ENCODE data around the gene RBM34. TPM values are rescaled to one million over a fixed set of nuclear protein-coding genes. Genes with fewer than 3 reads are reported as not detected.

RBM34 gene
- total and polyA plus RNA-seq, 2 donors (not counting 3 experiments of a cell fraction or from before 2014, with no cell fraction given) = 16.1 to 80.7 TPM

DNA sequence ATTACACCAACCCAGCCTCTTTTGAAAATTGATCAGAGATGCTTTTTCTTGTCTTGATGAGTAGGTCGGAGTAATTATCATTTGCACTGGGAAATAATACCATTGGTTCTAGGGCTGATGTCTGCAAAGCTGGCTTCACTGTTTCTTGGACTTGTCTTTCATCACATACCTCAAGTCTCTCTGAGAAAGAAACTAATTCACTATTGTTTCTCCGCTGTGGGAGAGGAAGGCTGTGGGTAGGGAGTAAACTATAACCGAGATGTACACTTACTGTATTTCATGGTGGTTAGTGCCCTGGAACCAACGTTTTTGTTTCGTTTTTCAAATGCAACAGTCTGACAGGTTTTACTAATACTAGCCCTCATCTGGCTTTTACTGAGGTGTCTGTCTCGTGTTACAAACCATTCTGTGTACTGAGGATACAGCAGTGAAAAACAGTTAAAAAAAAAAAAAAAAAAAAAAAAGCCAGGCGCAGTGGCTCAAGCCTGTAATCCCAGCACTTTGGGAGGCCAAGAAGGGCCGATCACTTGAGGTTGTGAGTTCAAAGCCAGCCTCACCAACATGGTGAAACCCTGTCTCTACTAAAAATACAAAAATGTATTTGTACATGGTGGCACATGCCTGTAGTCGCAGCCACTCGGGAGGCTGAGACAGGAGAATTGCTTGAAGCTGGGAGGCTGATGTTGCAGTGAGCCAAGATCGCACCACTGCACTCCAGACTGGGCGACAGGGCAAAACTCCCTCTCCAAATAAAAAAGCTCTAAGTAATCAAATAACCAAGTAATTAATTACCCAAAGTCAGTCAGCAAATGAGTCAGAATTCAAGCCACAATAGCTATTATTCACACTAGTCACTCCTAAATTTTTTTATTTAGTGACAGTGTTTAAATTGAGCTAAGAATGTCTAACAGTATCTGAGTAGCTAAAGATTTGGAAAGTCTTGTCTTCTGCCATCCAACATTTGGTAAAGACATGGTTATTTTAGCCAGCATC lies 55.7 kb downstream of the RBM34 start:
- POLR2A ChIA-PET = no interaction called here
- no peak overlapping the region for H3K4me3 ChIP-seq (replicated peaks in 1 of 3; ENCODE audit: insufficient read depth in 1 of 3, low read depth in 1 of 3, low read length in 3 of 3)
- no peak for TF ChIP-seq POLR2AphosphoS5 (IDR thresholded peaks at IDR 0.05; ENCODE audit: insufficient read depth, low read depth, low read length)
- TF ChIP-seq FOS (IDR thresholded peaks at IDR 0.05; ENCODE audit: borderline replicate concordance, insufficient read depth, low read length) = no peak
- TF ChIP-seq GATA2 (IDR thresholded peaks at IDR 0.05; ENCODE audit: insufficient read depth, insufficient read length, low read depth, low read length) = no peak
- no peak for TF ChIP-seq POLR2A (IDR thresholded peaks at IDR 0.05; ENCODE audit: low read depth, low read length)
- no peak for TF ChIP-seq EZH2 (IDR thresholded peaks at IDR 0.05; ENCODE audit: borderline replicate concordance, low read depth, low read length, severe bottlenecking)
- TF ChIP-seq CTCF (IDR thresholded peaks at IDR 0.05; ENCODE audit: extremely low read depth in 1 of 2, insufficient read depth in 1 of 2, low read depth in 1 of 2, low read length in 2 of 2) = no peak
- TF ChIP-seq MYC (IDR thresholded peaks at IDR 0.05; ENCODE audit: low read depth, low read length) = no peak
- TF ChIP-seq MAX (IDR thresholded peaks at IDR 0.05; ENCODE audit: insufficient read depth, insufficient read length) = no peak
- no peak for TF ChIP-seq JUN (IDR thresholded peaks at IDR 0.05; ENCODE audit: borderline replicate concordance, insufficient read depth, insufficient read length, low read depth)
- H3K9me3 ChIP-seq (replicated peaks; ENCODE audit: control insufficient read depth, insufficient read depth, low read length) = no peaks in the 10 kb centered on the region
- no peaks in the 10 kb centered on the region for H4K20me1 ChIP-seq (replicated peaks; ENCODE audit: control insufficient read depth, extremely low read depth, insufficient read depth, low read length)
- FAIRE-seq = peak; percentile 63
- H3K27me3 ChIP-seq (ENCODE audit: control insufficient read depth in 2 of 2, insufficient read depth in 2 of 2, low read length in 2 of 2) = no peaks in the 10 kb centered on the region
- peaks cover 2 to 14% of the 10 kb centered on the region in 2 experiments for H3K36me3 ChIP-seq (ENCODE audit: control insufficient read depth in 2 of 2, extremely low read depth in 1 of 2, insufficient read depth in 2 of 2, low read length in 2 of 2)
- no TSS peak for BruUV-seq (replicated peaks)
- no peak overlapping the region for H3K4me2 ChIP-seq (ENCODE audit: insufficient read depth, low read length)
- DNase-seq (ENCODE audit: low read depth, low spot score) = peak; percentile 46
- H2AFZ ChIP-seq (ENCODE audit: low read depth, low read length) = no peak overlapping the region
- H3K79me2 ChIP-seq (ENCODE audit: control insufficient read depth, insufficient read depth, low read length) = no peaks in the 10 kb centered on the region
- CTCF ChIA-PET = interaction anchor here (0.6 to 3.3 kb wide), 15 partner anchors 8 to 618 kb away, joined by 3 to 22 read pairs (median 4); partner anchors contain the start of gene RBM34
- dilution Hi-C loops (cut with MboI; ENCODE audit: extremely low pct_ligation_motif_present, low sequenced_read_pairs) (no loop called here), intact Hi-C loops (cut with micrococcal nuclease) (loop anchor here (2.0 kb wide), 1 partner anchor 677 kb away; no protein-coding TSS in a partner anchor)
- H3K9ac ChIP-seq (replicated peaks; ENCODE audit: extremely low read depth, insufficient read depth, low read length) = no peak overlapping the region
- no peak overlapping the region for H3K27ac ChIP-seq (ENCODE audit: insufficient read depth, low read depth, low read length)
- H3K9me1 ChIP-seq (replicated peaks; ENCODE audit: control insufficient read depth, extremely low read depth, insufficient read depth, low read length) = no peaks in the 10 kb centered on the region
- peaks cover 3% of the 10 kb centered on the region for H3K4me1 ChIP-seq (ENCODE audit: control insufficient read depth, extremely low read depth, insufficient read depth, low read length)
